H1 (cell line): ENCODE measurements around the gene BAIAP2. TPM values are rescaled to one million over a fixed set of nuclear protein-coding genes. Genes with fewer than 3 reads are reported as not detected.

Experiments
- CTCF ChIA-PET: fragments of 300-600 bp; sonication (Branson Sonifier 250); formaldehyde crosslinking; loops from one replicate; lab custom pipeline; 2021; ENCODE audit not compliant: partially characterized antibody; lab: Charles Lee
- POLR2A ChIA-PET: fragments of 300-600 bp; sonication (Branson Sonifier 250); formaldehyde crosslinking; loops from one replicate; lab custom pipeline; 2021; ENCODE audit warnings: inconsistent platforms; ENCODE audit not compliant: partially characterized antibody; lab: Charles Lee
- DNase-seq, 2 experiments: peaks; one replicate each; pipeline versions ENCODE4 v3.0.0 to v3.0.0-alpha.2; 2010 to 2022; ENCODE audit warnings: low spot score in 2 of 2, low read depth in 1 of 2, mixed read lengths in 1 of 2
- FAIRE-seq: peaks from 2 replicates; lab custom pipeline; 2011; peaks lifted over from hg19 to GRCh38; lab: Jason Lieb, UNC
- H2AFZ ChIP-seq: 2 replicates; pipeline ENCODE4 v1.8.1; 2012; ENCODE audit warnings: low read length, inconsistent platforms
- H2AK5ac ChIP-seq: 2 replicates; pipeline ENCODE4 v1.6.1; 2013; ENCODE audit warnings: low read depth, low read length
- H2BK120ac ChIP-seq: replicated peaks from 2 replicates; pipeline ENCODE3; 2013; ENCODE audit warnings: low read depth, low read length, inconsistent platforms
- H2BK12ac ChIP-seq: 2 replicates; pipeline ENCODE4 v1.6.1; 2013; ENCODE audit warnings: low read depth, low read length
- H2BK15ac ChIP-seq: 2 replicates; pipeline ENCODE4 v1.6.1; 2013; ENCODE audit warnings: low read length
- H2BK20ac ChIP-seq: 2 replicates; pipeline ENCODE4 v1.6.1; 2013; ENCODE audit warnings: low read length
- H2BK5ac ChIP-seq: 2 replicates; pipeline ENCODE4 v1.6.1; 2013; ENCODE audit warnings: low read depth, low read length
- H3K14ac ChIP-seq: 2 replicates; pipeline ENCODE4 v1.6.1; 2013; ENCODE audit warnings: inconsistent platforms; ENCODE audit not compliant: insufficient read length
- H3K18ac ChIP-seq: 2 replicates; pipeline ENCODE4 v1.6.1; 2013; ENCODE audit warnings: low read length; ENCODE audit errors: extremely low read depth
- H3K23ac ChIP-seq: 2 replicates; pipeline ENCODE4 v1.6.1; 2013; ENCODE audit warnings: inconsistent platforms; ENCODE audit not compliant: insufficient read length
- H3K23me2 ChIP-seq: 2 replicates; pipeline ENCODE4 v1.6.1; 2013; ENCODE audit warnings: low read depth, low read length
- H3K27ac ChIP-seq: 2 replicates; pipeline ENCODE4 v1.6.1; 2011; ENCODE audit warnings: low read depth, low read length, inconsistent platforms
- H3K27me3 ChIP-seq, 4 experiments: replicated peaks in 1 of 4; 1 replicate in 1 of 4; 2 replicates in 3 of 4; pipeline versions ENCODE4 v1.6.1 to v1.8.1; 2011 to 2013; ENCODE audit warnings: low read length in 3 of 4, mild to moderate bottlenecking in 3 of 4, inconsistent platforms in 2 of 4, mixed read lengths in 2 of 4, moderate library complexity in 1 of 4; ENCODE audit not compliant: control insufficient read depth in 3 of 4, insufficient read depth in 3 of 4; ENCODE audit errors: extremely low read depth in 1 of 4
- H3K36me3 ChIP-seq, 4 experiments: 2 replicates each; pipeline versions ENCODE4 v1.6.1 to v1.8.1; 2011 to 2013; ENCODE audit warnings: mild to moderate bottlenecking in 4 of 4, low read length in 3 of 4, moderate library complexity in 2 of 4, control low read depth in 1 of 4, inconsistent platforms in 1 of 4; ENCODE audit not compliant: insufficient read depth in 4 of 4, control insufficient read depth in 2 of 4
- H3K4ac ChIP-seq: replicated peaks from 2 replicates; pipeline ENCODE3; 2013; ENCODE audit warnings: low read length, low read depth, mixed read lengths, inconsistent platforms; ENCODE audit not compliant: insufficient read length
- H3K4me1 ChIP-seq, 4 experiments: replicated peaks in 1 of 4; 1 replicate in 1 of 4; 2 replicates in 3 of 4; pipeline versions ENCODE4 v1.6.1 to v1.8.1; 2011 to 2013; ENCODE audit warnings: low read length in 3 of 4, inconsistent platforms in 2 of 4, mixed read lengths in 1 of 4; ENCODE audit not compliant: insufficient read depth in 4 of 4, control insufficient read depth in 3 of 4
- H3K4me2 ChIP-seq, 2 experiments: 2 replicates each; pipeline versions ENCODE4 v1.6.1 to v1.8.1; 2011 to 2013; ENCODE audit warnings: low read depth in 2 of 2, low read length in 2 of 2, control low read depth in 1 of 2, inconsistent platforms in 1 of 2, mild to moderate bottlenecking in 1 of 2; ENCODE audit not compliant: insufficient read depth in 1 of 2
- H3K4me3 ChIP-seq, 4 experiments: fragments of 200-600, 300-600 bp in 1 of 4; sonication (generic), shearing (Covaris generic), sonication (Bioruptor Twin) in 1 of 4; 2 replicates each; pipeline versions ENCODE4 v1.5.1 to v1.8.1; 2011 to 2016; ENCODE audit warnings: low read length in 4 of 4, low read depth in 3 of 4, control low read depth in 2 of 4, inconsistent platforms in 2 of 4, mild to moderate bottlenecking in 2 of 4, mixed read lengths in 1 of 4, moderate library complexity in 1 of 4; ENCODE audit not compliant: insufficient read depth in 2 of 4; ENCODE audit errors: extremely low read depth in 1 of 4
- H3K56ac ChIP-seq: replicated peaks from 2 replicates; pipeline ENCODE3; 2013; ENCODE audit warnings: low read depth, mild to moderate bottlenecking, mixed read lengths, low read length, inconsistent platforms; ENCODE audit not compliant: insufficient read length
- H3K79me1 ChIP-seq: 2 replicates; pipeline ENCODE4 v1.6.1; 2013; ENCODE audit warnings: low read depth, low read length, control low read depth
- H3K79me2 ChIP-seq, 2 experiments: 2 replicates each; pipeline versions ENCODE4 v1.6.1 to v1.8.1; 2012 to 2013; ENCODE audit warnings: low read length in 2 of 2, mild to moderate bottlenecking in 2 of 2, inconsistent platforms in 1 of 2; ENCODE audit not compliant: insufficient read depth in 2 of 2, control insufficient read depth in 1 of 2
- H3K9ac ChIP-seq, 4 experiments: replicated peaks in 1 of 4; 1 replicate in 1 of 4; 2 replicates in 3 of 4; pipeline versions ENCODE4 v1.6.1 to v1.8.1; 2011 to 2013; ENCODE audit warnings: low read depth in 3 of 4, low read length in 3 of 4, control low read depth in 2 of 4, mild to moderate bottlenecking in 2 of 4, moderate library complexity in 2 of 4, inconsistent platforms in 1 of 4; ENCODE audit errors: extremely low read depth in 1 of 4
- H3K9me3 ChIP-seq, 2 experiments: 2 replicates each; pipeline versions ENCODE4 v1.6.1 to v1.8.1; 2012 to 2013; ENCODE audit warnings: mild to moderate bottlenecking in 2 of 2, moderate library complexity in 2 of 2, control low read depth in 1 of 2, inconsistent platforms in 1 of 2, low read depth in 1 of 2, low read length in 1 of 2, mixed read lengths in 1 of 2; ENCODE audit not compliant: insufficient read depth in 2 of 2
- H4K20me1 ChIP-seq, 2 experiments: replicated peaks in 1 of 2; 2 replicates each; pipeline versions ENCODE3 to v1.8.1; 2011 to 2013; ENCODE audit warnings: inconsistent platforms in 2 of 2, low read length in 2 of 2, mild to moderate bottlenecking in 1 of 2; ENCODE audit not compliant: insufficient read depth in 2 of 2, control insufficient read depth in 1 of 2
- H4K5ac ChIP-seq: 2 replicates; pipeline ENCODE4 v1.6.1; 2013; ENCODE audit warnings: low read length, low read depth, mixed read lengths, inconsistent platforms; ENCODE audit not compliant: insufficient read length
- H4K8ac ChIP-seq: 2 replicates; pipeline ENCODE4 v1.8.0; 2013; ENCODE audit warnings: mild to moderate bottlenecking, moderate library complexity, low read length, inconsistent platforms; ENCODE audit not compliant: insufficient read depth; ENCODE audit errors: extremely low read depth
- H4K91ac ChIP-seq: replicated peaks from 2 replicates; pipeline ENCODE3; 2013; ENCODE audit warnings: low read length, mixed read lengths, inconsistent platforms; ENCODE audit not compliant: insufficient read length
- BACH1 ChIP-seq: IDR thresholded peaks from 2 replicates; pipeline ENCODE4 v1.6.1; 2012; ENCODE audit warnings: low read length, improper control_type of control experiment
- BRCA1 ChIP-seq: IDR thresholded peaks from 2 replicates; pipeline ENCODE4 v1.6.1; 2012; ENCODE audit warnings: low read depth, low read length, improper control_type of control experiment
- CBX5 ChIP-seq: fragments of 300-800, 300-1000 bp; sonication (generic); IDR thresholded peaks from 2 replicates; pipeline ENCODE4 v1.7.1; 2016; ENCODE audit warnings: antibody characterized with exemption, low read length, low read depth
- CREB1 ChIP-seq: IDR thresholded peaks from 2 replicates; pipeline ENCODE4 v1.6.1; 2012; ENCODE audit warnings: inconsistent platforms
- EGR1 ChIP-seq: IDR thresholded peaks from 2 replicates; pipeline ENCODE4 v1.6.1; 2011; ENCODE audit warnings: low read depth, low read length, borderline replicate concordance
- EZH2 ChIP-seq: fragments of 200-600 bp; sonication (generic); IDR thresholded peaks from 2 replicates; pipeline ENCODE4 v1.7.1; 2012; ENCODE audit warnings: low read depth, mild to moderate bottlenecking, moderate library complexity, low read length, inconsistent platforms; ENCODE audit not compliant: severe bottlenecking
- GTF2F1 ChIP-seq: IDR thresholded peaks from 2 replicates; pipeline ENCODE4 v1.6.1; 2012; ENCODE audit warnings: low read depth, low read length, improper control_type of control experiment, borderline replicate concordance
- NANOG ChIP-seq: IDR thresholded peaks from 2 replicates; pipeline ENCODE4 v1.6.1; 2011; ENCODE audit warnings: low read length, low read depth, mild to moderate bottlenecking, inconsistent platforms; ENCODE audit not compliant: insufficient read depth, poor library complexity, severe bottlenecking
- NRF1 ChIP-seq: IDR thresholded peaks from 2 replicates; pipeline ENCODE4 v1.6.1; 2011; ENCODE audit warnings: mild to moderate bottlenecking, low read depth, low read length, improper control_type of control experiment
- PHF8 ChIP-seq: fragments of 200-600 bp; sonication (generic); conservative IDR thresholded peaks from 2 replicates; pipeline ENCODE4 v1.7.1; 2012; ENCODE audit warnings: low read depth, mild to moderate bottlenecking, inconsistent platforms, low read length, moderate library complexity
- POLR2A ChIP-seq, 2 experiments: IDR thresholded peaks; 1 replicate in 1 of 2; 2 replicates in 1 of 2; pipeline ENCODE4 v1.6.1; 2011; ENCODE audit warnings: low read depth in 2 of 2, low read length in 2 of 2, mild to moderate bottlenecking in 2 of 2; ENCODE audit errors: control extremely low read depth in 1 of 2
- SP4 ChIP-seq: IDR thresholded peaks from 2 replicates; pipeline ENCODE4 v1.6.1; 2012; ENCODE audit warnings: low read length, inconsistent platforms
- TAF1 ChIP-seq: IDR thresholded peaks from 2 replicates; pipeline ENCODE4 v1.6.1; 2011; ENCODE audit warnings: mild to moderate bottlenecking, low read depth, low read length
- WGBS, 2 experiments: shearing (Covaris generic) in 1 of 2; methylation state at CpG; one replicate each; pipeline versions ENCODE4 v1.1.6 to v1.1.7; 2013 to 2015; ENCODE audit warnings: low lambda C conversion rate in 2 of 2, mixed read lengths in 2 of 2, inconsistent platforms in 1 of 2, low coverage in 1 of 2, missing lambda C conversion rate in 1 of 2; ENCODE audit not compliant: insufficient replicate concordance in 2 of 2, insufficient coverage in 1 of 2, insufficient read length in 1 of 2; ENCODE audit errors: extremely low coverage in 1 of 2, missing lambda C conversion rate in 1 of 2; 5-methylcytosine and 5-hydroxymethylcytosine counted together
- polyA plus RNA-seq, 7 experiments: library from polyadenylated mRNA; depleted of rRNA in 3 of 7; stranded (reverse) in 5 of 7; unstranded in 2 of 7; fragments of >200 nt in 5 of 7; fragments of 200-250 nt in 2 of 7; gene quantifications; 1 replicate in 5 of 7; 2 replicates in 1 of 7; 4 replicates in 1 of 7; pipeline versions ENCODE4 v1.2.1 to v1.2.3, GENCODE V29; 2011 to 2013; ENCODE audit warnings: missing spikeins in 2 of 7, mixed read lengths in 2 of 7
- total RNA-seq: library from RNA; stranded (reverse); fragmentation: NEBNext Ultra II Directional; extraction: Animal tissue kit (Norgen Biotek cat#: 25700); gene quantifications from 2 replicates; pipeline ENCODE4 v1.2.1, GENCODE V29; 2021
- TF ChIP-seq, protein P1 (sequence below): IDR thresholded peaks from 2 replicates; pipeline ENCODE4 v1.6.1; 2011; ENCODE audit warnings: low read depth, mild to moderate bottlenecking, low read length; ENCODE audit not compliant: insufficient read depth

BAIAP2 gene
- total and polyA plus RNA-seq, 2 of the 8 experiments (the other 6 are each of a cell fraction or from before 2014, with no cell fraction given), result 10.0 to 22.8 TPM

DNA sequence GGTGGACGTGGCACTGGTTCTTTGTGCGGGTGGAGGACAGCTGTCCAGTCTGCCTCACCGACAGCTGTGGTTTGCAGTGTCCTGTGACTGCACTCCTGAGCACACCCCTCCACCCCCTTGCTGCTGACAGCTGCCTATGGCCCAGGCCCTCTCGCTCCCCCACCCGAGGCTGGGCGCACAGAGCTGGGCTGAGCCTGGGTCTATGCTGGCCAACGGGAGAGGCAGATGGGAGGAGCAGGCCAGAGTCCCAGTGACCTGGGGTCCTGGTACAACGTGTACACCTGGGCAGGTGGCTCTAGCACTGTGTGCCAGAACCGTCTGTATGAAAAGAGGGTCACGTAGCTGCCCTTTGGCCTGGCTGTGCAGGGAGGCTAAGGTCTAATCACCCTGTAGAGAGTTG lies 30.5 kb downstream of the BAIAP2 start:
- ChIA-PET POLR2A (interaction anchor here (1.1 to 3.4 kb wide), 3 partner anchors 20 to 29 kb away, joined by 3 to 19 read pairs (median 4); partner anchors contain the start of gene BAIAP2), CTCF (interaction anchor here (0.7 to 1.9 kb wide), 6 partner anchors 18 to 46 kb away, joined by 3 to 7 read pairs (median 4); no protein-coding TSS in a partner anchor)
- no peaks in the 10 kb centered on the region for H3K36me3 ChIP-seq
- peak overlapping the region; percentile 48 for H3K18ac ChIP-seq
- WGBS, 2 experiments, result 87% methylated on average over 9 of the region's 10 CpGs; no CpG with 5 or more reads in 1 of the 2 experiments
- no peak overlapping the region for H3K4ac ChIP-seq
- H3K4me1 ChIP-seq, result peaks cover 0 to 12% (median 5%) of the 10 kb centered on the region in 4 experiments; a peak in 4 of 7 replicates
- peak overlapping the region; percentile 17; the same call in 1 of the 2 replicates for H2AK5ac ChIP-seq
- H3K9me3 ChIP-seq, result no peaks in the 10 kb centered on the region
- no peak overlapping the region for H3K23ac ChIP-seq
- peak overlapping the region; percentile 33; the same call in 1 of the 2 replicates for H2BK12ac ChIP-seq
- FAIRE-seq (no peak), DNase-seq (no peak)
- H3K4me3 ChIP-seq, result no peak overlapping the region
- H2BK5ac ChIP-seq, result peak overlapping the region; percentile 63; the same call in 1 of the 2 replicates
- H2BK20ac ChIP-seq, result no peak overlapping the region
- no peak overlapping the region for H2AFZ ChIP-seq
- peaks cover 3% of the 10 kb centered on the region; the same call in 1 of the 2 replicates for H3K79me1 ChIP-seq
- no peak overlapping the region for H3K9ac ChIP-seq
- no peaks in the 10 kb centered on the region for H3K23me2 ChIP-seq
- H4K5ac ChIP-seq, result no peak overlapping the region
- H2BK15ac ChIP-seq, result no peak overlapping the region
- H3K27me3 ChIP-seq, result no peaks in the 10 kb centered on the region
- H2BK120ac ChIP-seq, result no peak overlapping the region
- H3K27ac ChIP-seq, result 0 out of 2 replicates have a peak overlapping the region, but pooled peaks have one; percentile 8
- peaks cover 2 to 4% of the 10 kb centered on the region in 2 experiments for H4K20me1 ChIP-seq
- H4K8ac ChIP-seq, result no peak overlapping the region; the same call in none of the 2 replicates
- H4K91ac ChIP-seq, result no peak overlapping the region
- H3K4me2 ChIP-seq, result no peak overlapping the region
- no peaks in the 10 kb centered on the region for H3K79me2 ChIP-seq
- no peak overlapping the region for H3K14ac ChIP-seq
- H3K56ac ChIP-seq, result no peak overlapping the region
- TF ChIP-seq, protein P1, sequence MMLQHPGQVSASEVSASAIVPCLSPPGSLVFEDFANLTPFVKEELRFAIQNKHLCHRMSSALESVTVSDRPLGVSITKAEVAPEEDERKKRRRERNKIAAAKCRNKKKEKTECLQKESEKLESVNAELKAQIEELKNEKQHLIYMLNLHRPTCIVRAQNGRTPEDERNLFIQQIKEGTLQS, result no peak
- TF ChIP-seq POLR2A (IDR thresholded peaks at IDR 0.05; ENCODE audit: control extremely low read depth in 1 of 2, low read depth in 2 of 2, low read length in 2 of 2) (no peak), BACH1 (no peak), GTF2F1 (no peak), BRCA1 (no peak), TAF1 (no peak), EGR1 (no peak), NRF1 (no peak), NANOG (no peak), PHF8 (no peak), CREB1 (no peak), EZH2 (no peak), CBX5 (no peak), SP4 (no peak)
